Measurements from ENCODE around the gene DCDC1.

Gene DCDC1

GRCh38 chr11:31369348-31370329 is at the start of gene DCDC1, which contains the start of gene DNAJC24:
Gene DCDC1, minus strand, starts transcription at chr11:31369739. Its CDS starts 41,459 bp downstream, at chr11:31328280.
Gene DNAJC24, plus strand, starts transcription at chr11:31369860. Its CDS starts 889 bp downstream, at chr11:31370749.
- DNase-seq = peak; percentile 94

DNA sequence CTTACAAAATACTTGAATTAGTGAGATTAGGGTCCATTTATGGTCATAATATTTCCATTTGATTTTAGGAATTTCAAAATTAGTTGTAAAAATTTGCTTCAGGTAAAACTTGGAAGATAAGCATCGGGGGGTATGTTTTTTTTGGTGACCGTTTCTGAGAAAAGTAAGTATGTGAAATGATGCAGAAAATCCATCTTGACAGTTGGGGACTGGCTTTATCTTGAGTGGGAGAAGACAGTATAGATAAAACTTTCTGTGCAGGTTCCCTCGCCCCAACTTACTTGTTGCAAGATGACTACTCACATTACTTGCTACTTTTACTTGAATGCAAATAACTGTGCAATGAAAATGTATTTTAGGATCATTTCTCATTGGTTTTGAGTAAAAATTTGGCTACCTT is 49.6 kb upstream of the DCDC1 start:
- no peak for DNase-seq

DNA sequence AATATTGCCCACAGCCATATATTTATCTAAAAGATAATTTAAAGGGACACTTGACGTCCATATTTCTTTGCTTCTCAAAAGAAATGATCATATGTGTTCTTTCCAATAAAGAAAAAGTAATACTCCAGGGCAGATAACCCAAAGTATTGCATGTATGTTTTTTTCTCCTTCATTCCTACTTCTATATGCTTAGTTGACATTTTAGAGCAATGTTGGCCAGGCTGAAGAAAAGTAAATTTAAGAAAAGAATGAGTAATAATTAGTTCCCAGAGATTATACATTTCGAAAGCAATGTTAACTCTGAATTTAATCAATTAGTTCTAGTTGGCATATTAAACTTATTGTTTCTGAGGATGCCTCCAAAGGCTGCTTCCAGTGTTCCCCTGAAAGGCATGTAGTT is 48.3 kb upstream of the DCDC1 start:
- DNase-seq = no peak

- DNase-seq = no peak
These were observed 47.8 kb upstream of the DCDC1 start for GRCh38 chr11:31417357-31417756.

DNA sequence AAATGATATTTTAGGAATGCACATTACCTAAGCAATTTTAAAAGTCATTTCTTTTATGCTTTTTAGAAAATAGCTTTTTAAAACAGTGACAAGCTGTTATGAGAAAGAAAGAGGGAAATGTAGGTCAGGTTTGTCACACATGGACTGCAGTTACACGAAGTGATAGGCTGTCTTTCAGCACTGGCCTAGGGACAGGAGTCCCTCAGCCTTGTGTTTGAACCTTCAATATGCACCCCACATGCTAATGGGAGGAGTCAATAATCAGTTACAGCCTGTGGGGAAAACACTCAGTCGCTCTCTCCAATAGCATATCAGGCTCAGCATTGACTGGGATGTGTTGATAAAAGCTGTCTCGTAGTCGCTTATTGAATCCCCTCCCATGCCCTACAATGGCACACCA is 45.9 kb upstream of the DCDC1 start:
- DNase-seq = no peak

DNA sequence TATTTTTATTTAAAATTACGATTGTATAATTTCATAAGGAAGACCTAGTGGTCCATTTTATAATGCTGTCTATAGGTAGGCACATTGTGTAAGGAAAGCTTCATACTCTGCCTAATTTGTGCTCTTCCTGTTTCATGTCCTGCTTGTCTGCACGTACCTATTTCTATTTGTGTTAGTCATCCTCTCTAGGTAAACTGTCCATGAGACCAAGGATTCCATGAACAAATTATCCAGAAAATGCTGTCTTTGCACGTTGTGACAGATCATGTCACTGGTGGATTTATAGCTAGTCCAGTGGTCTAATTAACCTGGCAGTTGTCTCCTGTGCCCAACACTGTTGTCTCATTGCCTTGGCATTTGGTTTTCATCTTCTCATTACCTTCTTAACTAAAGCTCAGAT is 44.8 kb upstream of the DCDC1 start:
- DNase-seq = no peak

DNA sequence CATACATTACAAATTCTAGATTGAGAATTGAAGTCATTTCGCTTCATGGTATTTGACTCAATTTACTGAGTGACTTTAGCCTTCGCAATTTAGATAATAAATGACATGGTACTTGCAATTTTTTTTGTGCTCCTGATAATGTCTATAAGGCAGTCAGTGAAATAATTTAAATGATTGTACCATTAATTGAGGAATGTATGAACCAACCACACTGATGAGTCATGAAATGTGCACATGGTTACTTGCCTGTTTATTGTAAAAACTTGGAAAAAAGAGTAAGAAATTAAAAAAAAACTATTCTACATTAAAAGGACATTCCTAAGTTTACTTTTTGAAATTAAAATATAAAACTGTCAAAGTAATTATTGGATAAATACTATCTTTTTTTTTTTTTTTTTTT is 43.4 kb upstream of the DCDC1 start:
- no peak for DNase-seq

DNA sequence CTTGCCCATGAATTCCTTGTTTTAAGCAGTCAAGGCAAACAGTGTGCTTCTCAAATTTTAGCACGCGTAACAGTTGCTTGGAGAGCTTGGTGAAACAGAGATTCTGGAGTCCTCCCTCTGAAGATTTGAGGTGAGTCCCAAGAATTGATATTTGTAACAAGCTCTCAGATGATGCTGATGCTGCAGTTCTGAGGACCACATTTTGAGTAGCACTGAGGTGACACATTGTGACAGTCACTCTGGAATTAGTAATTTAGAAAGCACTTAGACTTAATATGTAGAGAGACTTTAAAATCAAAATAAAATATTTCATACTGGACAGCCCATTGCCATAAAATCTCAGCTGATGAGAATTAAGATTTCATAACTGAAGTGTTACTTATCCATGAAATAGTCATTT is 38.7 kb upstream of the DCDC1 start:
- DNase-seq = no peak

DNA sequence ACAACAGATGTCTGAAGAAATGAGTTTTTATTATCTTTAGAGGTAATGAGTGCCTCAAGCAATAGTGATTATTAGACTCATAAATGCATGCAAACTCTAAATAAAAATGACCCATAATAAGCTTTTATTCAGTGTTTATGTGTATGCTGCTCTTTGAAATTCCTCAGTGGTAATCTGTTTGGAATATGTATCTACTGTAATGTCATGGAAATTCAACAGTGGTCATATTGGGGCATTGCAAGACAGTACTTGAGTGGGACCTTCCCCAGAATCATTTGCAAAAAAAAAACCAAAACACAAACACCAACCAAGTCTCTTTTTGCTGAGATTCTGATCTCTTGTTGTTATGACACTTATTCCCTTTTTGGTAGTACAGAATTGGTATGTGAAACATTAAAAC is 35.1 kb upstream of the DCDC1 start:
- no peak for DNase-seq

- peak; percentile 4 for DNase-seq
These were observed 27.8 kb upstream of the DCDC1 start for GRCh38 chr11:31397239-31397834.

DNA sequence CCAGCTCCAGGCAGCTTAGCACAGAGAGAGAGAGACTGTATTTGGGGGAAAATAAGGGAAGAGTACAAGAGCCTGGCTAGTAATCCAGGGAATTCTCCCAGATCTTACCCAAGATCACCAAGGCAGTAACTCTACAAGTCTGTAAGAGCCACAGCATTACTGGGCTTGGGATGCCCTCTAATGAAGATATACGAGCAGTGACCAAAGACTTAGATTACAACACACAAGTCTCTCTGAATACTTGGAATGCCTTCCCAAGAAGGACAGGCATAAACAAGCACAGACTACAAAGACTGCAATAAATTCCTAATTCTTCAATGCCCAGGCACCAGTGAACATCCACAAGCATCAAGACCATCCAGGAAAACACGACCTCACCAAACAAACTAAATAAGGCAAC is 17.8 kb upstream of the DCDC1 start:
- DNase-seq = no peak

DNA sequence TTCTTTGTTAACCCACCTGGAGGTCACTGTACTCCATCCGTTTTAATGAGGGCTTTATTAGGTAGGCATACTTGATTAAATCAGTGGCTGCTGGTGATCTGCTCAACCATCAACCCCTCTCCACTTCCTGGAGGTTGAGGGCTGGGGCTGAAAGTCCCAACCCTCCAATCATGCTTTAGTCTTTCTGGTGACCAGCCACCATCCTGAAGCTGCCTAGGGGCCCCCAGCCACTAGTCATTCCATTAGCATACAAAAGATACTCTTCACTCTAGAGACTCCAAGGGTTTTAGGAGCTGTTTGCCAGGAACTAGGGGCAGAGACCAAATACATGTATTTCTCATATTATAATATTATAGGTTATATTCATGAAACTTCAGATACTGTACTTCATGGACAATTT is 13.6 kb upstream of the DCDC1 start:
- no peak for DNase-seq

GRCh38 chr11:31375879-31376278 is 6.3 kb upstream of the DCDC1 start:
- DNase-seq = no peak

DNA sequence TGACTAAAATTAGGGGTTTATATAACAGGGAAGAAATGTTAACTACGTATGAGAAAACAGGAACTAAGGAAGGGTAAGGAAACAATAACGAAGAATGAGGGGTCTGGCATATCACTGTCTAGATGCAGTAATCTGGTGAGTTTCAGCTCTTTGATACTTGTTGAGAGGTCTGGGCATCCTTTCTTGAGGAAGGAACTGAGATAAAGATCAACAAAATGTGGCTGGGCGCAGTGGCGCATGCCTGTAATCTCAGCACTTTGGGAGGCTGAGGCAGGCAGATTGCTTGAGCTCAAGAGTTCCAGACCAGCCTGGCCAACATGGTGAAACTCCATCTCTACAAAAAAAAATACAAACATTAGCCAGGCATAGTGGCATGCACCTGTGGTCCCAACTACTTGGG is 2.7 kb downstream of the DCDC1 start:
- no peak for DNase-seq

DNA sequence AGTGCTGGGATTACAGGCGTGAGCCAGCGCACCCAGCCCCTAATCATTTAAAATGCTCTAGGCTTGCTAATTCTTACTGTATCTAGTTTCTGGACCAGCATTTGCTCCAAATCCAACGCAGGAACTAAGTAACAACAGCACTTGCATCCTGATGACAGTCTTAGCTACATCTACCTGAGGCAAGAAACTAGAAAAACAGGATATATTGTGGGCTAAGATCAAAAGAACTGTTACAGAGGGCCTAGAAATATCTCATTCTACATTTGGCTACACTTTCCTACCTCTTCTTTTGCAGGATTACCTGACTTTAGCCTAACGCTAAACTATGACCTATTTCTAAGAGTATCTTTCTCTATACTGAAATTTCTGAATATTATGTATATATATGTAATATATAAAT is 7.8 kb downstream of the DCDC1 start:
- no peak for DNase-seq

- DNase-seq = no peak
These were observed 13.7 kb downstream of the DCDC1 start for GRCh38 chr11:31355817-31356216.

GRCh38 chr11:31355131-31355530 is 14.4 kb downstream of the DCDC1 start:
- peak; percentile 36 for DNase-seq

DNA sequence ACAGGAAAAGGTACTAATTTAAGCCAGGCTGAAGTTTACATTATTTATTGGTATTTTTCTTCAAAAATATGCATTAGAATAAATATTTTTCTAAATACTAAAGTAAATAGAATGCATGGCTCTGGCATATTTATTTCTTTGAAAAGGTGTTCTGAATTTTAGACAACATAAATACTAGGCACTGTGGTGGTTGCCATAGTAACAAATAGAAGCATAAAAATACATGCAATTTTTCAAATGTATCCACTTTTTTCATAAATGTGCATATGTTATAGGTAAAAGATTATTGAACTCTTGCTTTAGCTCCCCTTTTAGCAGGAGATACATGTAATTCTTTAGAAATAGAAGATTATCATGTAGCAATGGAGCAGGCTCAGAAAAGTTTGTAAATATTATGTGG is 18.4 kb downstream of the DCDC1 start:
- no peak for DNase-seq

DNA sequence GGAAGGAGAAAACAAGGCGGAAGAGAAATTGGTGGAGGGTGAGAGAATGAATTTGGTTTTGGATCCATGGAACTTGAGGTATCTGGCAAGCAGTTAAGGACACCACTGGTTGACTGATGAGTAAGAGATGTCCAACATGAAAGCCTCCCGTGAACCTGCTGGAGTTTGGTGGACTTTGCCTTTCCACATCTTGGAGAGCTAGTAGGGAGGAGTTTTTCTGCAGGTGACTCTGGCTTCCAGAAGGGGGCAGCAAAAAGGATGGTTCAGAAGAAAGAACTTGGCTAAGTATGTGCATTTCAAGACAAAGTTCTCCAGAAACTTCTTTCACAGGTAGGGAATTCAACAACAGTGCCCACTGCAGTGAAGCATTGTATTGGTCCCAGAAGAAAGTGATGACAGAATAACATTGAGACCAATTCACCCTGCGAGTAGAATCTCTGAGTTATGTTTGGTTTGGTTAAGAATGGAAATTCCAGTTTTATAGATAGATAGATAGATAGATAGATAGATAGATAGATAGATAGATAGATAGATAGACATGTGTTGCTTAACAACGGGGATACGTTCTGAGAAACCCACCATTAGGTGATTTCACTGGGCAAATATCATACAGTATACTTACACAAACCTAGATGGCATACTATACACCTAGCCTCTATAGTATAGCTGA is 28.5 kb downstream of the DCDC1 start:
- DNase-seq = no peak

DNA sequence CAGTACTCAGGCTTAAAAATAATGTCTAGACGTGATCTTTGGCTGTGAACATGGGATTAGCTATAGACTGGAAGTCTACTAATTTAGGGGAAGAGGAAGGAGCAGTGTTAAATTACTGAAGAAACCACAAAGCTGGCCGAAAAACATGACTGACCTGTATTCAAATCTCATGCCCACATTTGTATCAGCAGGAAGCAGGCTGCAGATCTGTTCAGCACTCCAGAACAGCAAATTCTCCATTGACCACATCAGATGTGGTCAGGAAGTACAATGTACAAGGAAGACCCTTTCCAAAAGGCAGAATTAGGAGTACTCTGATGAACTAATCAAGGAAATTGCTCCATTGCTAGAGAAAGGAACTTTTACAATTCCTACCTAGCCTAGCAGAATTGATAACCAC is 31.7 kb downstream of the DCDC1 start:
- no peak for DNase-seq

- DNase-seq = no peak
These were observed 40.8 kb downstream of the DCDC1 start for GRCh38 chr11:31328697-31329096.

- DNase-seq = no peak
These were observed 42.1 kb downstream of the DCDC1 start for GRCh38 chr11:31327417-31327816.

DNA sequence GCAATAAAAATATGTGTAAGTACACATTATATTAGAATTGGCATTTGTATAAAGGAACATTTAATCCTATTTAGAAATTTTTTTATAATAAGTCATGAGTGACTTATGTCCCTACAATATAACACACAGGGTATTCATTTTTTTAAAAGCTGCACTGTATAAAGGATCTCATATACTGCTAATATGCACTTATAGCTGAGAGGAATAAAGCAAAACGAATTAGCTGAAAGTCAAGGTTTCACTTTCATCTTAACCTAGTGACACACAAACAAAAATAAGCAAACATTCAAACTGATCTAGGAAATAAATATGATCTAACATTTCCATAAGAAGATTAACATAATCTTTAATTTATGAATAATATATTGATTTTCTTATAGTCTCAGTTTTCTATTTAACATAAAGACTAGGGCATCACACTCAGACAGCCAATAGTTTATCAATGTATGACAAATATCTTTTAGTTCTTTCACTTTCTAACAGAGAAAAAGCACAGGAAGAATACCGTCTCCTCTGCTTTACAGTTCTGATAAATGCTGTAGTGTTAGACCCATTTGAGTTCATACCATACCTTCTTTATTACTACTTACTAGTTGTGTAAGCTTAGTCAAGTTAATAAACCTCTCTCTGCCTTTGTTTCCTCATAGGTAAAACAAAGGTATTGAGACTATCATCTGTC is 42.9 kb downstream of the DCDC1 start:
- no peak for DNase-seq

Data from NCI-H1092 (cell line).